Stimulated activated CD8-positive, alpha-beta memory T cell treated with anti-CD3 and anti-CD28 coated beads, Interleukin-12 subunit alpha, Interleukin-12 subunit beta, amount 100 ng/mL, for 24 hours (primary cell): ENCODE measurements around the gene SLC52A1.
"Not testable (repeated sequence)": the region's sequence is repeated elsewhere in the genome, so short reads cannot be mapped to it uniquely, and the experiment has no call there.

Experiments used
- DNase-seq: peaks from one replicate; pipeline ENCODE4 v3.0.0-alpha.2; 2020; ENCODE audit errors: extremely low read depth

Gene SLC52A1

GRCh38 chr17:5035315-5035714 lies at the start of gene SLC52A1:
Gene SLC52A1 (minus strand): TSS chr17:5035426. CDS start chr17:5034606, 820 bp downstream.
- no peak for DNase-seq

GRCh38 chr17:5080591-5080990 lies 45.4 kb upstream of the SLC52A1 start:
- no peak for DNase-seq

DNA sequence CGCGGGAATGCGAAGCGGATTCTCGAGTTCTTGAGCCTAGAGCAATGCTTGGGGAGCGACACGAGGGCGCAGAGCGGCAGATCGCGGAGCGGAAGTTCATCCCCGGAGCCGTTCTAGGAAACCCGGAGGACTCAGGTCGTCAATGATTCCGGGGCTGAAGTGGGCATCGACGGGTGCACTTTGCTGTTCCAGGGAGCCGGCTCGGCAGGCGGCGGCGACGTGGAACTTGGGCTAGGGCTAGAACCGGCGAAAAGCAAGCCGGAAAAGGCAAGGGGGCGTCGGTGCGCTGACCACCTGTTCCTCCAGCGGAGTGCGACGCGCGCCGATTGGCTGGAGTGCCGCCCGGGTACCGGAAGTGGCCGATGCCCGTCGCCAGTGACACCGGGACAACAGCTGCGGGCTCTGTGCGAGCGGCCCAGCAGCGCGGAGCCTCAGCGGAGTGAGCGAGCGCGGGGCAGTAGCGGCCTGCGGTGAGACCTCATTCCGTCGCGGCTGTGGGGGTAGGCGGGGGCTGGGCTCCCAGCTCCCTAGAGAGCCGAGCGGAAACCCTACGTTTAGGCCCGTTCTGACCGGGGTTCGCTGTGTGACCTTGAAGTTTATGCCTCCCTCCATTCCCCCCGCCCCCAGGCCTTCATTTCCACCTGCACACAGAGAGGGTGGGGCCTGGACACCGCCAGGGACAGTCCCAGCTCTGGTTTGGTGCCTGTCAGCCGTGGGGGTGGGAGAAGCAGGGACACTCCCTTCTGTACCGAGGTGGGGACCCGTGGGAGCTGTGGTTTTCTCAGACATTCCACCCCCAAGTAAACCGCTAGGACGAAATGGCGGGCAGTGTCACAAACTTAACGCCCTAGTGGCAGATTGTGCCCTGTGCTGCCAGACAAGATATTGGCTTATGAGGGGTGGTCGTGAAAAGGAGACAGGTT lies 43.1 kb upstream of the SLC52A1 start, which contains the start of gene ZFP3:
ZFP3 (plus strand) TSS at position 362 of the 923 bp plus-strand sequence. CDS start 13,038 bp downstream, outside the sequence.
- DNase-seq, result peak; percentile 47

DNA sequence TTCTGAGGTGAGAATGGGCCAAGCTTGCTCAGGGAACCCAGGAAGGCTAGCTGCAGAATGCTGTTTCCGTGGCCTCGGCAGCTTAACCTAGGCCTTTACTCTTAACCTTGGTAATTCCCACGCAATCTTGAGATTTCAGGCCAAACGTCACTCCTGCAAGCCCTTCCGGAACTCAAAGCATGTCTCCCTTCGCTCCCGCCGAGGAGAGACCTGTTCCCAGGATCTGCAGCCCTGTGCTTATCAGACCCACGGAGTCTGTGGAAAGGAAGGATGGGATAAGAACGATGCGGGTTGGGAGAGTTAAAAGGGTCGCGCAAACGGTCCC lies 42.5 kb upstream of the SLC52A1 start:
- DNase-seq, result no peak

- DNase-seq, result not testable (repeated sequence)
These were observed 42.0 kb upstream of the SLC52A1 start for GRCh38 chr17:5077275-5077674.

DNA sequence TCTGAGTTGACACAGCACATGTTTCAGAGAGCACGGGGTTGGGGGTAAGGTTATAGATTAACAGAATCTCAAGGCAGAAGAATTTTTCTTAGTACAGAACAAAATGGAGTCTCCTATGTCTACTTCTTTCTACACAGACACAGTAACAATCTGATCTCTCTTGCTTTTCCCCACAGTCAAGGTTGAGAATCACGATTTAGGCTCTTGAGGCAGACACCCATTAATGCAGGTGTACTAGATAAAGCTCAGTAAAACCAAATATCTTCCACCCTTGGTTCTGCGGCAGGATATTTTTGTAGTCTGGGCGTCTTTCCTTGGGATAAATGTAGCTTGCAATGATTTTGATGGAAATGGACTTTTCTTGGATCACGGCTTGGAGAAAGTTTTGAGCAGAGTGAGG lies 40.2 kb upstream of the SLC52A1 start:
- not testable (repeated sequence) for DNase-seq

DNA sequence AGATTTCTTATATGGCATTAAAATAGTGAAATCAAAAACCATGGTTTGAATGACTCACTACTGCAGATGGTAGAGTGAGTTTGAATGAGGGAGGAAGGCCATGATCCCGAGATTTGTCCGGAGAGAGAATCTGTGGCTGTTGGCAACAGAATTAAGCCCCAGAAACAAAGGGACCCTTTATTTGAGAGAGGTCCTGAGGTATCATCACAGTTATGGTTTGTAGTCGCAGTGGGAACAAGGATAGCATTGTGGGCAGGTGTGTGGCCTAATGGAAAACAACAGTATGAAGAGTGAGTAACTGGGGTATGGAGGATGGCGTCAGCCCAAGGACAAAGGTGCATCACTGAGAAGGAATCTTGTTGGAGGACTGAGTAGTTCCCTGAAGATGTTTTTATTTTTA lies 34.5 kb upstream of the SLC52A1 start:
- no peak for DNase-seq

- DNase-seq, result no peak
These were observed 33.0 kb upstream of the SLC52A1 start for GRCh38 chr17:5068236-5068635.

- DNase-seq, result no peak
These were observed 30.1 kb upstream of the SLC52A1 start for GRCh38 chr17:5065227-5065744.

- no peak for DNase-seq
These were observed 20.3 kb upstream of the SLC52A1 start for GRCh38 chr17:5055543-5055942.

- DNase-seq, result no peak
These were observed 15.1 kb upstream of the SLC52A1 start for GRCh38 chr17:5050278-5050677.

GRCh38 chr17:5049314-5049841 lies 14.2 kb upstream of the SLC52A1 start:
- no peak for DNase-seq

DNA sequence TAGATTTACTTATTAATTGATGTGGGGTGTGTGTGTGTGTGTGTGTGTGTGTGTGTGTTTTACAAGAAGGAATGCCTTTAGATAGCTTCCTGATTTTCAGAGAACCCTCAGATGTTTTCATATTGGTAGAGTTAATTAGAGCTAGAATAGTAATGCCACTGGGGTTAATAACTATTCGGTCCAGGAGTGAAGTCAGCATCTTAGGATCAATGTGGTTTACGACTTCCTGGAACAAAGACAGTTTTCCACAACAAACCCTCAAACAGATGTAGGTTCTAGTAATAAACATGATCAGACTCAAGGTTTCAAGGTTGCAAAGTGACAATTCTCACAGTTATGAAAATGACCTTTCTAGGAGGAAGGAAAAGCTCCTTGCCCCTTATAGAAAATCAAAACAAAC lies 12.2 kb upstream of the SLC52A1 start:
- no peak for DNase-seq

DNA sequence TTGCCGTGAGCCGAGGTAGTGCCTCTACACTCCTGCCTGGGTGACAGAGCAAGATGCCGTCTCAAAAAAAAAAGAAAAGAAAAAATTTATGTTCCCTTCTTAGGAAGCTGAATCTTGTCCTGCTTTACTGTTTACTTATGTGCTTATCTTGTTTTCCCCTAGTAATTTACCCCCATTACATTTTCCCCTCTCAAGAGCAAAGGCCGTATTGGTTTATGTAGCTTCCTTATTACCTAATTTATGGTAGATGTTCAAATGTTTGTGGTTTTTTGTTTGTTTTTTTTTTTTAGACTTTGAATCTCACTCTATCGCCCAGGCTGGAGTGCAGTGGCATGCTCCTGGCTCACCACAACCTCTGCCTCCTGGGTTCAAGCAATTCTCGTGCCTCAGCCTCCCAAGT lies 10.3 kb upstream of the SLC52A1 start:
- DNase-seq, result no peak

DNA sequence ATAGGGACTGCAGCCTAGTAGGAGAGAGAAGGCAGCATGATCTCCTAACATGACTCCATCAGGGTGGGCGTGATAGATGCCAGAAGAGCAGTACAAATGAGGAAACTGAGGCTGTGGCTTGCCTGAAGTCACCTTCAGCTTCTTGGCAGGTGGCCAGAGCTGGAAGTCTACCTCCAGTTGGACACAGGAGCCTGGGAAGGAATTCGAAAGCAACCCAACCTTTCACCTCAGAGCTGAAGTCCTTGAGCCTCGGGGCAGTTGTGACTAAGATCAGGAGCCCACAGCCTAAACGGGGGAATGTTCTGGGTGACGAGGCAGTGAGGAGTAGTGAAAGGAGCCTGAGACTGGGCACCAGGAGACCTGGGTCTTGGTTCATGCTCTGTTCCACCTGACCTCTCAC lies 9.4 kb upstream of the SLC52A1 start:
- no peak for DNase-seq

GRCh38 chr17:5043524-5043923 lies 8.3 kb upstream of the SLC52A1 start:
- no peak for DNase-seq

DNA sequence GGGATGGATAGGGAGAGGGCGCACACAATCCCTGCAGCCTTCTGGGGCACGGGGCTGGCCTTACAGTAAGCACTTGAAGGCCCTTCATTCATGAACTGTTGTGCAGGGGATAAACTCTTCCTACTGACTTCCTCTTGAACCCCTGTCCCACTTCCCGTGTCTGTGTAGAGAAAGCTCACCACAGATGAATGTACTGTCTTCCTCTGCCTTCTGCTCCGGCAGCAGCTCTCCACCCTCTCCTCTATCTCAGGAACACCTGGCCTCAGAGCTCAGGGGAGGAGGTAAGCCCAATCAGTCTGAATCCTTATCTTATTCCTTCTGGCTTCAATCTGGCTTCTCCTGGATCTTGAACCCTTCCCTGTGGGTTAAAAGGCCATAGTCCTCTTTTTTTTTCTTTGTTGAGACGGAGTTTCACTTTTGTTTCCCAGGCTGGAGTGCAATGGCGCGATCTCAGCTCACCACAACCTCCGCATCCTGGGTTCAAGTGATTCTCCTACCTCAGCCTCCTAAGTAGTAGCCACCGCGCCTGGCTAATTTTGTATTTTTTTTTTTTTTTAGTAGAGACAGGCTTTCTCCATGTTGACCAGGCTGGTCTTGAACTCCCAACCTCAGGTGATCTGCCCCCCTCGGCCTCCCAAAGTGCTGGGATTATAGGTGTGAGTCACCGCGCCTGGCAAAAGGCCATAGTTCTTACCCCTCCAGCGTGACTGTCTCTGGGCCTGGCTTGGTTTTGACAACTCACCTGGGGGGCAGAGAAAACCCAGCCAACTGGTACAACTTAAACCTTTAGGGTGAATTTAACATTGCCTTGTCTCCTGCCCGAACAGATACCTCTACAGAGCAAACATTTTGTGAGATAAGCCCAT lies 7.2 kb upstream of the SLC52A1 start:
- DNase-seq, result no peak

DNA sequence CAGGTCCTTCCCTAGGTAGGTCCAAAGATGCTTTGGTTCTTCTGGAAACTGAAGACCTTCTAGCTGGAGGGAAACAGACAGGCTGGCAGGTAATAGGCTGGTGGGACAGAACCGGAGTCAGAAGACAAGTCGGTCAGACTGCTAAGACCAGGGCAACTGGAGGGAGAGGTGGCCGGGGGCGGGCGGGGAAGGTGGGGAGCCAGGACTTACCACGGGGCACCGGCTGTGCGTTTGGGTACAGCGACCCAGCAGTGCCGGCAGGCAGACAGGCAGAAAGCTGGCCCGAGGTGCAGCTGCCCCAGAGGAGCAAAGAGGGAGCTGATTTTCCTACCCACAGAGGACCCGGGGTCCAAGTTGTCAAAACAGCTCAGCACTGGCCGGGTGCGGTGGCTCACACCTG lies 575 bp downstream of the SLC52A1 start:
- DNase-seq, result no peak

DNA sequence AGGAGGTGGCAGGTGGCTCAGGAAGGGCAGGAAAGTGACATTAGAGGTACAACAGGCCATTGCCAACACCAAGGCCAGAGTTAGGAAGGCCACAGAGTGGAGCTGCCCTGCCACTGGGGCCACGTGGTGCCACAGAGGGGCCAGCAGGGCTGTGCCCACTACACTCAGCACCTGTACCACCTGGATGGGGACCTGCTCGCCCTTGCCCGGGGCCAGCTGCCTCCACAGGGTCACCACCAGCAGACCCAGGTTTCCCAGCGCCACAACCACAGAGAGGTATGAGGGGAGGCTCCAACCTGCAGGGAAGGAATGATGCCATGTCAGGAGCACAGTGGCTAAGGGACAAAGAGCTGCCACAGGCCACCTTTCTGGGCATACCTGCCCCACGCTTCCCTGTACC lies 1.2 kb downstream of the SLC52A1 start:
- no peak for DNase-seq

DNA sequence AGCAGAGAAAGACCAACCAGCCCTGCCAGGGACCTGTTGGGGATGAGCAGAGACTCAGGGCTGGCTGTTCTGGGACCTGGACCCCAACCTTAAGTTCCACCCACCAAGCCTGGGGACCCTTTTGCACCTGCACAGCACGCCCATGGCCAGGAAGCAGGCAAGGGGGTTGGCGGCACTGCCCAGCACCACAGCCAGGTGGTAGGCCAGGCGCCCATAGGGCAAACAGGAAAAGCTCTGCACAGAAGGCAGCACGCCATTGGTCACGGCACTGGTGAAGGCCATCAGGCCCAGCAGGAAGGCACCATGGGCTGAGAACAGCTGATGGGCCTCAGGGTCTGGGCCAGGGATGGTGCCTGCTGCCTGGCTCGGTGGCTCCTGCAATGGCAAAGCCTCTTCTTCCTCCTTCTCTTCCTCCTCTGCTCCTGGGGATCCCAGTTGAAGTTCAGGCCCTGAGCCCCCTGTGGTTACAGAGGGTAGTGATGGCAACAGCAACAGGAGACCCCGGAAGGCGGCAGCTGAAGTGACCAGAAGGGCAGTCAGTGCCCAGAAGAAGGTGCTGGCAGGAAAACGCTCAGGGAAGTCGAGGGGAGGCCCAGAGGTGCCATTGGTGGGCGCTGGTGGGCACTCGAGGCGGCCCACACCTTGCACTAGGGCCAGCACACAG lies 1.7 kb downstream of the SLC52A1 start:
- DNase-seq, result no peak

DNA sequence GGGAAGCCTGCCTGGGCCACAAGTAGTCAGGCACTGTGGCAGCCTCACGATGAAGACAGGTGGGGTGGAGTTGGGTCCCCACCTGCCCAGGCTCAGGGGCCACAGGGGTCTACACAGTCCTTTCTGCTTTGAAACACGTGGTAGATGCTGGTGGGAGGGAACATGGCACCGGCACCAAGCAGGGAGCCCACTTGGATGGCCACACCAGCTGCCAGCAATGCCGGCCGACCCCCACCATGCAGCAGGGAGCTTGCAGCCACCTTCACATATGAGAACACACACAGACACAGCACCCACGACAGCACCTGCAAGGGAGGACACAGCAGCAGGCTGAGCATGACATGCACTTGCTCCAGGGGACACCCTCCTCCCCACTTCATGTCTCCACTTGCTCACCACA lies 2.4 kb downstream of the SLC52A1 start:
- DNase-seq, result no peak
